Cardiac fibroblast (primary cell): Measurements from ENCODE around the gene MAGI3.
A peak's percentile ranks its signal among the peaks of the same experiment; 100 is the strongest.

Experiments
- DNase-seq, 2 donors: peaks; one replicate each; pipeline versions ENCODE4 v3.0.0 to v3.0.0-alpha.2; 2010; ENCODE audit warnings: low read depth in 2 of 2
- H3K4me3 ChIP-seq, 2 donors: replicated peaks in 1 of 2; 1 replicate in 1 of 2; 2 replicates in 1 of 2; pipeline ENCODE4 v1.5.1; 2011; ENCODE audit warnings: low read depth in 2 of 2, low read length in 2 of 2, mild to moderate bottlenecking in 2 of 2, moderate library complexity in 1 of 2
- TF ChIP-seq, protein P1 (sequence below): IDR thresholded peaks from one replicate; pipeline ENCODE4 v1.5.1; 2011; ENCODE audit warnings: low read depth, mild to moderate bottlenecking, low read length, inconsistent platforms

MAGI3 gene

DNA sequence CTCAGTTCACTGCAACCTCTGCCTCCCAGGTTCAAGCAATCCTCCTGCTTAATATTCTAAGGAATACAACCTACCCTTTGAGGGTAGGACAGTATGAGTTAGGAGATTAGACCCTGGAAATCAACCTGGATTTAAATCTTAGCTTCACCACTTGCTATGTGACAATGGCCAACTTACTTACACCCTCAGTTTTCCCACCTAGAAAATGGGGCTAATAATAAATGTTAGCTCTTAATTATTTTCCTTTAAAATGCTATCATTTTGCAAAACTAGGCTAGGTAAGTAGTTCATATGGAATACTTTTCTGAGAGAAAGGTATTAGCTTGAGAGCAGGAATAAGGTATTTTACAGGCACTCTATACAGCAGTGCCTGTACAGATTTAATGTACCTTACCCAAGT is 258.2 kb downstream of the MAGI3 start:
- H3K4me3 ChIP-seq, result no peak overlapping the region
- TF ChIP-seq, protein P1, sequence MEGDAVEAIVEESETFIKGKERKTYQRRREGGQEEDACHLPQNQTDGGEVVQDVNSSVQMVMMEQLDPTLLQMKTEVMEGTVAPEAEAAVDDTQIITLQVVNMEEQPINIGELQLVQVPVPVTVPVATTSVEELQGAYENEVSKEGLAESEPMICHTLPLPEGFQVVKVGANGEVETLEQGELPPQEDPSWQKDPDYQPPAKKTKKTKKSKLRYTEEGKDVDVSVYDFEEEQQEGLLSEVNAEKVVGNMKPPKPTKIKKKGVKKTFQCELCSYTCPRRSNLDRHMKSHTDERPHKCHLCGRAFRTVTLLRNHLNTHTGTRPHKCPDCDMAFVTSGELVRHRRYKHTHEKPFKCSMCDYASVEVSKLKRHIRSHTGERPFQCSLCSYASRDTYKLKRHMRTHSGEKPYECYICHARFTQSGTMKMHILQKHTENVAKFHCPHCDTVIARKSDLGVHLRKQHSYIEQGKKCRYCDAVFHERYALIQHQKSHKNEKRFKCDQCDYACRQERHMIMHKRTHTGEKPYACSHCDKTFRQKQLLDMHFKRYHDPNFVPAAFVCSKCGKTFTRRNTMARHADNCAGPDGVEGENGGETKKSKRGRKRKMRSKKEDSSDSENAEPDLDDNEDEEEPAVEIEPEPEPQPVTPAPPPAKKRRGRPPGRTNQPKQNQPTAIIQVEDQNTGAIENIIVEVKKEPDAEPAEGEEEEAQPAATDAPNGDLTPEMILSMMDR, result no peak
- DNase-seq, result no peak

DNA sequence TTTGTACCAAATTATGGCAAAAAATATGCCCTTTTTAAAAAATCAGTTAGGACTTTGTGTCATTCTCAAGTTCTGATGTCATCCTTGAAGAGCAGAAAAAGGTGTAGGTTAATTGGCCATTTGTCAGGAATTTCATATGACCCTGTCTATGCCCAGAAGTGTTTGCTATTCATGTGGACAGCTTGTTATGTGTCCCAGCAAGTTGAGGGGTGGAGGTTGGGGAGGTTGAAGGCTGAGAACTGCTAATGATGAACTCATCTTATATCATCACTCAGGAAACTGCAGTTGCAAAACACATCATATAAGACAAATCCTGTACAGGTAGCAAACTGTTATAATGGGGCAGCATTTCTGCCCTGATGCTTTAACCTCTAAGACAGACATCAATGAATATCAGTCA is 262.5 kb downstream of the MAGI3 start:
- no peak overlapping the region for H3K4me3 ChIP-seq
- TF ChIP-seq, protein P1, result no peak
- peak in 1 of 2 donors; percentile 40 for DNase-seq

DNA sequence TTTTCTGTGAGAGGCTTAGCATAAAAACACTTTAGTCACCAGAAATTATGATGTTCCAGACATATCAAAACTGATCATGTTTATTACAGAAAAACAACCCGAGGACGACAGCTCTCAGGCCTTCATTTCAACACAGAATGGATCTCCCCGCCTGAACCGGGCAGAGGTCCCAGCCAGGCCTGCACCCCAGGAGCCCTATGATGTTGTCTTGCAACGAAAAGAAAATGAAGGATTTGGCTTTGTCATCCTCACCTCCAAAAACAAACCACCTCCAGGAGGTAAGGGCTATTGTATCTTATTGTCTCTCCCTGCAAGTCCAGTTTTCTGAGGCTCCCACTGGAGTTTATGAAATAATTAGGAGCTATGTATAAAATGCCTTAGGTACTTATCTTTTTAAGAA is 263.4 kb downstream of the MAGI3 start:
- TF ChIP-seq, protein P1, result no peak
- DNase-seq, result no peak
- no peak overlapping the region for H3K4me3 ChIP-seq

DNA sequence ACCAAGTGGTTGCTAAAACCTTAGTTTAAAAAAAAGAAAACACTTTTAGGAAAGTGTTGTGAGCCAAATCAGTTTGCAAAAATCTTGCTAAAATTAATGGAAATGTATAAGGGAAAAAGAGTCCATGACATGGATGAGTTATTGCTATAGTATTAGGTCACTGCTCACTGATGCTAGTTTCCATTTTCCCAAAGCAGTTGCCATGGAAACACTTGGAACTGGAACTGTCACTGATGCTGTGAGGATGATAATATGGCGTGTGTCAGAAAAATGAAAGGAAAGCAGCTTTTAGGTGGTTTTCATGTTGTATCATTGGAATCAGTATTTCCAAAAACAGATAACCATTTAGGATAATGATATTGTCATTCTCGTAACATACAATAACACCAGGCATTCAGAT is 264.6 kb downstream of the MAGI3 start:
- DNase-seq, result no peak
- H3K4me3 ChIP-seq, result no peak overlapping the region
- TF ChIP-seq, protein P1, result no peak

DNA sequence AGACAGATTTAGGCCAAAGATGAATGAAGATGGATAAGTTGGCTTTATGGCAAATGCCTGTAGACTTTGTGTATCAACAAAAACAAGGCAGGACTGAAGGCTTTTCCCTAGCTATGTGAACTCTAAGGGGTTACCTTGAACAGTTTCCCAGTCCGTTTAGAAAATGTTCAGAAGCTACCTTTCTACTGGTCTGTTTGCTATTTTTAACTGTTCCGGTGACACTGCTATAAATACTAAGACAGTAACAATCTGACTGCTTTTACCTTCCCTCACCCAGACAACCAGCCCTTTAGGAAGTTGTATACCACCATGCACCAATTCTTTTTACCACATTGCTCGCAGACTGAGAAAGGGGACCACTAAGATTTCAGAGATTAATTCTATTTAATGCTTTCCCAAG is 266.8 kb downstream of the MAGI3 start:
- no peak overlapping the region for H3K4me3 ChIP-seq
- DNase-seq, result no peak
- TF ChIP-seq, protein P1, result no peak

DNA sequence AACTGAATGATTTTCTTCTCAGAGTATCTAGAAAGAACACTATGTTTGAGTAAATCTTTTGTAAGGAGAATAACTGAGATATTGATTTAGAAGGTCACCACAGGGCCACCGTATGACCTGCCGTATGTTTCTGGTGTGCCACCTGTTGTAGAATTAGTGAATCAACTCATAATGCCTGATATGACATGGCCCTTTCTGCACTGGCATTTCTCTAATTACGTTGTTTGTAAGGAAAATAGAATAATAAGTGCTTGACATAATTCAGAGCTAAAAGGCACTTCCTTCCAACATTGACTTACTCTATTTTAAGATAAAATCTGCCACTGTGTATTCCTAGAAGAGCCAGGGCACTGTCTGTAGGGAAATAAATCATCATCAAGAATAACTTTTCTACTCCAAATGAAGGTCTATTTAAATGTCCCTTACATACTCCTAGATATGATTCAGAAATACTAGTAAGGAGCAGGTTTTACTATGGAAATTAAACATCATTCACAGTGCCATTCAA is 267.3 kb downstream of the MAGI3 start:
- no peak overlapping the region for H3K4me3 ChIP-seq
- no peak for DNase-seq
- TF ChIP-seq, protein P1, result no peak

DNA sequence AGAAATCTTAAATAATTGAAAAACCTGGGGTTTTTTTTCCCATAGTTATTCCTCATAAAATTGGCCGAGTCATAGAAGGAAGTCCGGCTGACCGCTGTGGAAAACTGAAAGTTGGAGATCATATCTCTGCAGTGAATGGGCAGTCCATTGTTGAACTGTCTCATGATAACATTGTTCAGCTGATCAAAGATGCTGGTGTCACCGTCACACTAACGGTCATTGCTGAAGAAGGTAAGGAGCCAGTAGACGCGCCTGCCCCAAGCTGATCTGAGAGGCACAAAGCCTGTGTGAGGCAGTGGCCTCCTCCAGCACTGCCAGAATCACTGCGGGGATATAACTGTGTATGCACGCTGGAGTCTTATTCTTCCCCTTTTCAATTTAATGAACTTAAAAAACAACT is 268.7 kb downstream of the MAGI3 start:
- H3K4me3 ChIP-seq, result no peak overlapping the region
- TF ChIP-seq, protein P1, result no peak
- no peak for DNase-seq
